ENCODE results near the gene UTS2R.

DNA sequence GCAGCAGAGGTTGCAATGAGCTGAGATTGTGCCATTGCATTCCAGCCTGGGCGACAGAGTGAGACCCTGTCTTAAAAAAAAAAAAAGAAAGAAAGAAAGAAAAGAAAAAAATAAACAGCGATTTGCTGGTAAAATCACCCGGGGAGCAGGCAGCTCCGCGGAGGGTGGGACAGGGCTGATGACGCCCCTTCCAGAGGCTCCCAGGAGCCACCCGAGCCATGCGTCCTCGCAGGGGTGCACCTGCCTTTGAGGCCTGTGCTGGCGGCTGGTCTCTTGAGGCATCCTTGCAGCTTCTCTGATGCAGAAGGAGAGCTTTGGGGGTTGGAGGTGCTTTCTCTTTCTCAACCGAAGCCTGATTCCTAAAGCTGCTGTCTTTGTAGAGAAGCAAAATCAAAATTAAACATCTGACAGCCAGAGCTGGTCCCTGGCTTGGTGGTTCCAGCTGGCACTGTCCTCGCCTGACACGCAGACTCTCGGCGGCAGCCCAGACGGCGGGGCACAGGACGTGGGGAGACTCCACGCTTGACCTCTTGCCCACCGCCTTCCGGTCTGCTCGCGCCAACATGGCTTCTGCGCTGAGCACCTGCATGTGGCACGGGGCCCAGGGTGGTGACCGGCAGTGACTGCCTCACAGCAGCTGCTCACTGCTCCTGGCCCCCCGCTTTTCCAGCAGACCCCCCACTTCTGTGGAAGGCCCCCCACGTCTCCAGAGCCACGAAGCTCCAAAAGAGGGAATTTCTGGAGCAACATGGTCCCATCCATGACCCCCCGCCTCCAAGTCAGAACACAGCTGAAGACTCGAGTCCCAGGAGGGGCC lies 6.6 kb downstream of the UTS2R start:
- no peak for TF ChIP-seq EZH2 (IDR thresholded peaks at IDR 0.05; ENCODE audit: borderline replicate concordance, low read length)
- TF ChIP-seq, protein P1, sequence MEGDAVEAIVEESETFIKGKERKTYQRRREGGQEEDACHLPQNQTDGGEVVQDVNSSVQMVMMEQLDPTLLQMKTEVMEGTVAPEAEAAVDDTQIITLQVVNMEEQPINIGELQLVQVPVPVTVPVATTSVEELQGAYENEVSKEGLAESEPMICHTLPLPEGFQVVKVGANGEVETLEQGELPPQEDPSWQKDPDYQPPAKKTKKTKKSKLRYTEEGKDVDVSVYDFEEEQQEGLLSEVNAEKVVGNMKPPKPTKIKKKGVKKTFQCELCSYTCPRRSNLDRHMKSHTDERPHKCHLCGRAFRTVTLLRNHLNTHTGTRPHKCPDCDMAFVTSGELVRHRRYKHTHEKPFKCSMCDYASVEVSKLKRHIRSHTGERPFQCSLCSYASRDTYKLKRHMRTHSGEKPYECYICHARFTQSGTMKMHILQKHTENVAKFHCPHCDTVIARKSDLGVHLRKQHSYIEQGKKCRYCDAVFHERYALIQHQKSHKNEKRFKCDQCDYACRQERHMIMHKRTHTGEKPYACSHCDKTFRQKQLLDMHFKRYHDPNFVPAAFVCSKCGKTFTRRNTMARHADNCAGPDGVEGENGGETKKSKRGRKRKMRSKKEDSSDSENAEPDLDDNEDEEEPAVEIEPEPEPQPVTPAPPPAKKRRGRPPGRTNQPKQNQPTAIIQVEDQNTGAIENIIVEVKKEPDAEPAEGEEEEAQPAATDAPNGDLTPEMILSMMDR (conservative IDR thresholded peaks at IDR 0.05 in 1 of 2, IDR thresholded peaks at IDR 0.05 in 1 of 2; ENCODE audit: extremely low read depth in 1 of 2, insufficient read depth in 1 of 2, low read depth in 1 of 2, low read length in 2 of 2): no peak
